C4-2B (cell line): Measurements from ENCODE around the gene MRPS10.
A peak's percentile ranks its signal among the peaks of the same experiment; 100 is the strongest.

Experiments used
- H3K27ac ChIP-seq: fragments of 450-650 bp; 2 replicates; pipeline ENCODE4 v1.5.1; 2017
- CTCF ChIP-seq: fragments of 450-650 bp; conservative IDR thresholded peaks from 2 replicates; pipeline ENCODE4 v1.5.1; 2017; ENCODE audit warnings: mild to moderate bottlenecking
- ZFX ChIP-seq: fragments of 450-650 bp; IDR thresholded peaks from 2 replicates; pipeline ENCODE4 v1.6.1; 2017

MRPS10 gene

GRCh38 chr6:42217519-42218367 lies at the start of gene MRPS10:
Gene MRPS10, minus strand, starts transcription at chr6:42217861. Its CDS starts 12 bp downstream, at chr6:42217849.
- H3K27ac ChIP-seq, result peak within 1 kb of the TSS; percentile 75
- TF ChIP-seq ZFX, result no peak
- TF ChIP-seq CTCF, result no peak

- no peak for TF ChIP-seq ZFX
- TF ChIP-seq CTCF, result no peak
- no peak overlapping the region for H3K27ac ChIP-seq
Measured at GRCh38 chr6:42266538-42266937, 48.9 kb upstream of the MRPS10 start.

GRCh38 chr6:42264852-42265390 lies 47.3 kb upstream of the MRPS10 start:
- no peak for TF ChIP-seq ZFX
- TF ChIP-seq CTCF, result no peak
- H3K27ac ChIP-seq, result no peak overlapping the region

- TF ChIP-seq CTCF, result no peak
- TF ChIP-seq ZFX, result no peak
- H3K27ac ChIP-seq, result no peak overlapping the region
Measured at GRCh38 chr6:42264162-42264851, 46.6 kb upstream of the MRPS10 start.

GRCh38 chr6:42263165-42263728 lies 45.6 kb upstream of the MRPS10 start:
- TF ChIP-seq CTCF (no peak), ZFX (no peak)
- no peak overlapping the region for H3K27ac ChIP-seq

GRCh38 chr6:42260972-42261371 lies 43.3 kb upstream of the MRPS10 start:
- H3K27ac ChIP-seq, result no peak overlapping the region
- TF ChIP-seq CTCF (peak; percentile 73), ZFX (no peak)

- no peak overlapping the region for H3K27ac ChIP-seq
- no peak for TF ChIP-seq ZFX
- TF ChIP-seq CTCF, result no peak
Measured at GRCh38 chr6:42260396-42260888, 42.8 kb upstream of the MRPS10 start.
